ENCODE measurements around the gene ABCG4. TPM values are rescaled to one million over a fixed set of nuclear protein-coding genes. Genes with fewer than 3 reads are reported as not detected.

The ABCG4 gene
- total and polyA plus RNA-seq, 2 donors from 2014 or later, result 0.25 to 0.52 TPM

DNA sequence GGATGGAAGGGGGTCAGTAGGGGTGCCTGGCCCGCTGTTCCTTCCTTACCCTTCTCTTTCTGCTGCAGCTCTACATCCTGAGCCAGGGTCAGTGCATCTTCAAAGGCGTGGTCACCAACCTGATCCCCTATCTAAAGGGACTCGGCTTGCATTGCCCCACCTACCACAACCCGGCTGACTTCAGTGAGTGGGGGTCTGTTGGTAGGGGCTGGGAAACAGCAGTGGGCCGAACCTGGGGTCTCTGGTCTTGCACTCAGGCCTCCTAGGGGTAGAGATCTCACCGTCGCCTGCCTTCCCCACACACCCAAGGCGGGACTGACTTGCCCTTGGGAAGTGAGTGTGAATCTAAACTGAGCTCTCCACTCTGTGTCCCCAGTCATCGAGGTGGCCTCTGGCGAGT, 7.6 kb downstream of the ABCG4 start:
- no peak for FAIRE-seq
- no peak overlapping the region for H3K9ac ChIP-seq (ENCODE audit: low read length in 3 of 3)
- DNase-seq, result no peak
- TF ChIP-seq, protein P1, sequence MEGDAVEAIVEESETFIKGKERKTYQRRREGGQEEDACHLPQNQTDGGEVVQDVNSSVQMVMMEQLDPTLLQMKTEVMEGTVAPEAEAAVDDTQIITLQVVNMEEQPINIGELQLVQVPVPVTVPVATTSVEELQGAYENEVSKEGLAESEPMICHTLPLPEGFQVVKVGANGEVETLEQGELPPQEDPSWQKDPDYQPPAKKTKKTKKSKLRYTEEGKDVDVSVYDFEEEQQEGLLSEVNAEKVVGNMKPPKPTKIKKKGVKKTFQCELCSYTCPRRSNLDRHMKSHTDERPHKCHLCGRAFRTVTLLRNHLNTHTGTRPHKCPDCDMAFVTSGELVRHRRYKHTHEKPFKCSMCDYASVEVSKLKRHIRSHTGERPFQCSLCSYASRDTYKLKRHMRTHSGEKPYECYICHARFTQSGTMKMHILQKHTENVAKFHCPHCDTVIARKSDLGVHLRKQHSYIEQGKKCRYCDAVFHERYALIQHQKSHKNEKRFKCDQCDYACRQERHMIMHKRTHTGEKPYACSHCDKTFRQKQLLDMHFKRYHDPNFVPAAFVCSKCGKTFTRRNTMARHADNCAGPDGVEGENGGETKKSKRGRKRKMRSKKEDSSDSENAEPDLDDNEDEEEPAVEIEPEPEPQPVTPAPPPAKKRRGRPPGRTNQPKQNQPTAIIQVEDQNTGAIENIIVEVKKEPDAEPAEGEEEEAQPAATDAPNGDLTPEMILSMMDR (IDR thresholded peaks at IDR 0.05; ENCODE audit: borderline replicate concordance, extremely low read depth, insufficient read depth), result no peak
- H3K36me3 ChIP-seq (ENCODE audit: control insufficient read depth in 2 of 3, insufficient read depth in 3 of 3, low read length in 3 of 3), result no peaks in the 10 kb centered on the region
- no peak overlapping the region for H3K27ac ChIP-seq (ENCODE audit: low read depth in 2 of 2, low read length in 2 of 2)
- H3K27me3 ChIP-seq (ENCODE audit: control insufficient read depth, insufficient read depth, low read length), result no peaks in the 10 kb centered on the region
- no peaks in the 10 kb centered on the region for H3K4me1 ChIP-seq (ENCODE audit: control insufficient read depth in 2 of 3, insufficient read depth in 2 of 3, low read depth in 1 of 3, low read length in 3 of 3)
- intact Hi-C loops (cut with DNase I), result no loop called here
- H3K4me3 ChIP-seq (ENCODE audit: low read length in 3 of 3), result no peak overlapping the region
- no peaks in the 10 kb centered on the region for H3K9me3 ChIP-seq (ENCODE audit: control insufficient read depth in 2 of 3, insufficient read depth in 1 of 3, low read length in 3 of 3)

DNA sequence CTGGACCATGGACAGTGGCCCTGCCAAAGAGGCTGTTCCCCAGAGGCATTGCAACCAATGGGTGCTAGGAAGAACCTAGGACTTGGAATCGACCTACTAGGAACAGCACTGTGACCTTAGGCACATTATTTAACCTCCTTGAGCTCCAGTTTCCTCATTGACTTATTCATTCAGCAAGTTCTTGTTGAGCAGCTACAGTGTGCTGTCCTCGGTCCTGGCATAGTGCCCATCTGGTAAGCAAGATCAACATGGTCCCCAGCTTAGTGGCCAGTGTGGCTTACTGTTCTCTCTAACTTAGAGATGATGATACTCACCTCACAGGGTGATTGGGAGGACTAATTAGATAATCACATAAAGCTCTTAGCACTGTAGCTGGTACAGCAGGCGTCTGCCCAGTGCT, 8.2 kb downstream of the ABCG4 start:
- DNase-seq, result no peak
- no peaks in the 10 kb centered on the region for H3K4me1 ChIP-seq (ENCODE audit: control insufficient read depth in 2 of 3, insufficient read depth in 2 of 3, low read depth in 1 of 3, low read length in 3 of 3)
- no peak overlapping the region for H3K4me3 ChIP-seq (ENCODE audit: low read length in 3 of 3)
- no peaks in the 10 kb centered on the region for H3K9me3 ChIP-seq (ENCODE audit: control insufficient read depth in 2 of 3, insufficient read depth in 1 of 3, low read length in 3 of 3)
- H3K27ac ChIP-seq (ENCODE audit: low read depth in 2 of 2, low read length in 2 of 2), result no peak overlapping the region
- no peaks in the 10 kb centered on the region for H3K36me3 ChIP-seq (ENCODE audit: control insufficient read depth in 2 of 3, insufficient read depth in 3 of 3, low read length in 3 of 3)
- TF ChIP-seq, protein P1 (IDR thresholded peaks at IDR 0.05; ENCODE audit: borderline replicate concordance, extremely low read depth, insufficient read depth), result no peak
- H3K9ac ChIP-seq (ENCODE audit: low read length in 3 of 3), result no peak overlapping the region
- intact Hi-C loops (cut with DNase I), result no loop called here
- FAIRE-seq, result no peak
- H3K27me3 ChIP-seq (ENCODE audit: control insufficient read depth, insufficient read depth, low read length), result no peaks in the 10 kb centered on the region

DNA sequence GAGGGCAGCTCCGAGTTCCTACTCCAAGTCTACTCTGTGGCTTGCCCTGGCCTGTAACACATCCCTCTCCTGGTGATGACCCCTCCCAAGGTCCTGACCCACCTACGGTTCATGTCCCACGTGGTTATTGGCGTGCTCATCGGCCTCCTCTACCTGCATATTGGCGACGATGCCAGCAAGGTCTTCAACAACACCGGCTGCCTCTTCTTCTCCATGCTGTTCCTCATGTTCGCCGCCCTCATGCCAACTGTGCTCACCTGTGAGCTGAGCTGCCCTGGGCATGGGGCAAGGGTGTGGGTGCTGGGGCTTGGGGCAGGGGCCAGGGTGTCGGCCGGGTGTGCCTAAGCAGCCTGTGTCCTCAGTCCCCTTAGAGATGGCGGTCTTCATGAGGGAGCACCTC, 9.6 kb downstream of the ABCG4 start:
- no peaks in the 10 kb centered on the region for H3K4me1 ChIP-seq (ENCODE audit: control insufficient read depth in 2 of 3, insufficient read depth in 2 of 3, low read depth in 1 of 3, low read length in 3 of 3)
- intact Hi-C loops (cut with DNase I), result no loop called here
- no peak for FAIRE-seq
- H3K4me3 ChIP-seq (ENCODE audit: low read length in 3 of 3), result no peak overlapping the region
- no peak overlapping the region for H3K27ac ChIP-seq (ENCODE audit: low read depth in 2 of 2, low read length in 2 of 2)
- no peaks in the 10 kb centered on the region for H3K36me3 ChIP-seq (ENCODE audit: control insufficient read depth in 2 of 3, insufficient read depth in 3 of 3, low read length in 3 of 3)
- H3K27me3 ChIP-seq (ENCODE audit: control insufficient read depth, insufficient read depth, low read length), result no peaks in the 10 kb centered on the region
- H3K9ac ChIP-seq (ENCODE audit: low read length in 3 of 3), result no peak overlapping the region
- TF ChIP-seq, protein P1 (IDR thresholded peaks at IDR 0.05; ENCODE audit: borderline replicate concordance, extremely low read depth, insufficient read depth), result no peak
- H3K9me3 ChIP-seq (ENCODE audit: control insufficient read depth in 2 of 3, insufficient read depth in 1 of 3, low read length in 3 of 3), result no peaks in the 10 kb centered on the region
- no peak for DNase-seq

DNA sequence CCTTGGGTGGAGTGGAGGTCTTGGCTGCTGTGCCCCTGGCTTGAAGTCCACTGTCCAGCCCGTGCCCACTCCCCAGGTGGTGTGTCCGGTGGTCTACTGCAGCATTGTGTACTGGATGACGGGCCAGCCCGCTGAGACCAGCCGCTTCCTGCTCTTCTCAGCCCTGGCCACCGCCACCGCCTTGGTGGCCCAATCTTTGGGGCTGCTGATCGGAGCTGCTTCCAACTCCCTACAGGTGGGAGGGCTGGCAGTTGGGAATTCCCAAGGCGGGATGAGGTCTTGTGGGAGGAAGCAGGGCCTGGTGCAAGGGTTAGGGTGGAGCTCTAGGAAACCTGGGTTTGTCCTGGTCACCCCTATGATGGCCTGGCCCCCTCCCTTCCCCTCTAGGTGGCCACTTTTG, 11.3 kb downstream of the ABCG4 start:
- Histone ChIP-seq H3K4me1 (ENCODE audit: control insufficient read depth in 2 of 3, insufficient read depth in 2 of 3, low read depth in 1 of 3, low read length in 3 of 3) (no peaks in the 10 kb centered on the region), H3K36me3 (ENCODE audit: control insufficient read depth in 2 of 3, insufficient read depth in 3 of 3, low read length in 3 of 3) (no peaks in the 10 kb centered on the region), H3K9ac (ENCODE audit: low read length in 3 of 3) (no peak overlapping the region), H3K27me3 (ENCODE audit: control insufficient read depth, insufficient read depth, low read length) (no peaks in the 10 kb centered on the region), H3K9me3 (ENCODE audit: control insufficient read depth in 2 of 3, insufficient read depth in 1 of 3, low read length in 3 of 3) (no peaks in the 10 kb centered on the region), H3K4me3 (ENCODE audit: low read length in 3 of 3) (no peak overlapping the region), H3K27ac (ENCODE audit: low read depth in 2 of 2, low read length in 2 of 2) (no peak overlapping the region)
- TF ChIP-seq, protein P1 (IDR thresholded peaks at IDR 0.05; ENCODE audit: borderline replicate concordance, extremely low read depth, insufficient read depth), result no peak
- intact Hi-C loops (cut with DNase I), result no loop called here
- no peak for DNase-seq
- FAIRE-seq, result no peak
